Activated T-cell treated with anti-CD3 and anti-CD28 coated beads for 24 hours (primary cell): Measurements from ENCODE around the gene SAA1.
"Not testable (repeated sequence)": the region's sequence is repeated elsewhere in the genome, so short reads cannot be mapped to it uniquely, and the experiment has no call there.

ENCODE experiments used
- DNase-seq: peaks from one replicate; pipeline ENCODE4 v3.0.0-alpha.2; 2020; ENCODE audit warnings: low read depth

The SAA1 gene

DNA sequence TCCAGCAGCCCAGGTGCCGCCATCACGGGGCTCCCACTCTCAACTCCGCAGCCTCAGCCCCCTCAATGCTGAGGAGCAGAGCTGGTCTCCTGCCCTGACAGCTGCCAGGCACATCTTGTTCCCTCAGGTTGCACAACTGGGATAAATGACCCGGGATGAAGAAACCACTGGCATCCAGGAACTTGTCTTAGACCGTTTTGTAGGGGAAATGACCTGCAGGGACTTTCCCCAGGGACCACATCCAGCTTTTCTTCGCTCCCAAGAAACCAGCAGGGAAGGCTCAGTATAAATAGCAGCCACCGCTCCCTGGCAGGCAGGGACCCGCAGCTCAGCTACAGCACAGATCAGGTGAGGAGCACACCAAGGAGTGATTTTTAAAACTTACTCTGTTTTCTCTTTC is at the start of gene SAA1:
Gene SAA1, plus strand, starts transcription at position 316 of the 400 bp plus-strand sequence. CDS start 624 bp downstream, outside the sequence.
- DNase-seq: no peak

DNA sequence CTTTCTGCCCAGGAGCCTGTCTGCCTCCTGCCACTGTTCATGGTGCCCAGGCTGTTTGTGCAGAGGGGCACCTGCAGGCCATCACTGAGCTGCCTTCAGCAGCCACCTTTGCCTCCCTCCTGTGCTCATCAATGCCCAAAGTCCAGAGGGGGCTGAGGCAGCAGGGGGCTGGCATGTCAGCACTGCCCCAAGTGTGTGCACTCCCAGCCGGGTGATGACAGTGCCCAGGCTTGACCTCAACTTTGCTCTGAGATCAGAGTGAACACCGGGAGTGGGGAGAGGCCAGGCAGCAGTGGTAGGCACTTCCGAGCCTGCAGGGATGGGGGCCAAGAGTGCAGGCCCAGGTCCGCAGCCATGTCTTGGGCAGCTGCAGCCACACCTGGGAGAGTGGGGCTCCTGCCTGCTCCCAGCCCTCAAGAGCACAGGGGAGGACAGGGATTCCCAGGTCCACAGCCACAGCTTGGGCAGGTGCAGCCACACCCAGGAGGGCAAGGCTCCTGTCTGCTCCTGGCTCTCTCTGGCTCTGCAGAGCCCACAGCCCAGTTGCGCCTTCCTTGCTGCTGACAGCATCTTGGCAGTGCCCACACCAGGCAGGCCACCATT is 44.7 kb upstream of the SAA1 start:
- no peak for DNase-seq

DNA sequence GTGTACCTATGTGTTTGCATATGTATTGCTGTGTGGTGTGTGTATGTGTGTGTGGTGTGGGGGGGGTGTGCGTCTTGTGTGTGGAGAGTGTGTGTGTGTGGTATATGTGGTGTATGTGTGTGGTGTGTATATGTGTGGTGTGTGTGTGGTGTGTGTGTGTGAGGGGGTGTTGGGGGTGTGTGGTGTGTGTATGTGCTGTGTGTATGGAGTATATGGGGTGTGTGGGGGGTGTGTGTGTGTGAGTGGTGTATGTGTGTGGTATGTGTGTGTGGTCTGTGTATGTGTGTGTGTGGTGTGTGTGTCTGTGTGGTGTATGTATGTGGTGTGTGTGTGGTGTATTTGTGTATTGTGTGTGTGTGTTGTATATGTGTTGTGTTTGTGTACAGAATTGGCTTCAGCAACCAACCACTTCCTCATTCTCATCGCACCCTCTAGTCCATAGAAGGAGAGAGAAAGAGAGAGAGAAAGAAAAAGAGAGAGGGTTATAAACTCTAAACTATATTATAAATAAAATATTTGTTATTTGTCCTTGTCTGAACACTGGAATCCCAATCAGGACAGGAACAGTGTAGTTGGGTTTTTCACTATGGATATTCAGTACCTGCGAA is 43.1 kb upstream of the SAA1 start:
- no peak for DNase-seq

DNA sequence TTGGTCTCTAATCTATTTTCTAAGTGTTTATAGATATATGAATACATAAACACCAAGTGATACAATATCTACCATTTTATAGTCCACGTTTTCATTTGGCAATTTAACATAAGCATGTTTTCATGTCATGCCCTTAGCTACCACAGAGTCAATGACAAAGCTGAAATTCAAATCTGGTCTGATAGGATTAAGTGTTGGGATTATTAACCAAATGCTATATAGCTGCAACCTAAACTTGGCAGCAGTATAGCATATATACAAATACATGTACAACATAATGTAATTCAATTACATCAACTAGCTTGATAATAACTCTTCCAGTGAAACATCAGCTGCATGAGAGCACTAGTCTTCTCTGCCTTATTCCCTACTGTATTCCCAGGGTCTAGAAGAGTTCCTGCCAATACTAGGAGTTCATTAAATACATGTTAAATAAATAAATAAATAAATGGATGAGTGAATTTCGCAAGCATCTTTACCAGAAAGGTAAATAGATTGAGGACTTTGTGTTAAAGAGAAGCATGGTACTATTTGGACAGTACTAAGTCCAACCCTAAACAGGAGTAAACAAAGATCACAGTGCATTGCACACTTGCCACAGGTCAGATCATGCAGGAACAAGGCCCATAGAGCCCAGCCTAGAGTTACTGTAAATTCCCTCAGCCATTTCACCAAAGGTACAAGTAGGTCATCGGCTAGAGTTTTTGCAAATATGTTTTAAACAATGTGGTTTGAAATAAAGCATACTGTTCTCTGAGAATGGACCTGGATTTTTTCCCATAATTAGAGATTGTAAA is 42.3 kb upstream of the SAA1 start:
- DNase-seq: no peak

DNA sequence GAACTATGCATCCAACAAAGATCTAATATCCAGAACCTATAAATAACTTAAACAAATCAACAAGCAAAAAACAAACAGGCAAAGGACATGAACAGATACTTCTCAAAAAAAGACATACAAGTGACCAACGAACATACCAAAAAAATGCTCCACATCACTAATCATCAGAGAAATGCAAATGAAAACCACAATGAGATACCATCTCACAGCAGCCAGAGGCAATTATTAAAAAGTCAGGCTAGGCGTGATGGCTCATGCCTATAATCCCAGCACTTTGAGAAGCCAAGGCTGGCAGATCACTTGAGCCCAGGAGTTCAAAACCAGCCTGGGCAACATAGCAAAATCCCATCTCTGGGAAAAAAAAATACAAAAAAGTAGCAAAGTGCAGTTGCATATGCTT is 40.2 kb upstream of the SAA1 start:
- no peak for DNase-seq

DNA sequence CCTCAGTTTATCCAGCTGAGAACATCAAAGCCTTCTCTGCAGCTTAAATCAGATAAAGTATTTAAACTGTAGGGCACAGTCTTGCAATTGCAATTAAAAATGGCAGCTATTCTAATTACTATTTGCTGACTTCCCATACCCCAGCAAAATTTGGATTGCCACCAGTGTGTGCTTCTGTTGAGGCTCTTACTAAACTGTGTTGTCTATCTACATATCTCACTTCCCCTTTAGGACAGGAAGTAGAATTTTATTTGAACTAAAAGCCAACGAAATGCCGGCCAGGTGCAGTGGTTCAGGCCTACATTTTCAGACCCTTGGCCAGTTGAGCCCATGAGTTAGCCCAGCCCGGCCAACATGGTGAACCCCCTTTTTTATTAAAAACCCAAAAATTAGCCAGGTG is 36.6 kb upstream of the SAA1 start:
- no peak for DNase-seq

DNA sequence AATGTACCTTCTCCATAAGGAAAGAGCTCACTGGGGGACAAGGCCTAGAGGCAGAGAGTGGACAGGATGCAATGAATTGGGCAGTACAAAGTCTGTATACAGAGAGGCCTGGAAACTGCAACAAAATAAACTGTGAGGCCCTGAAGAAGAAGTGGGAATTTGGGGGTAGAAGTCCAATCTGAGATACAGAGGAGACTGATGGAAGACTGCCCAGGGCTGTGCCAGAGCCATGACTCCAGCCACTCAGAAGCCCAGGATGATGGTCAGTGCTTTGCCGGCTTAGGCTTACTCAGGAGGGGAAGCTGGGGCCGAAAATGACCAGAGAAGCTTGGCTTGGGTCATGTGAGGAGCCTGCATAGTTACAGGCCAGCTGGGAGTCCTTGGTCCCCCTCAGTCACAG is 35.2 kb upstream of the SAA1 start:
- no peak for DNase-seq

DNA sequence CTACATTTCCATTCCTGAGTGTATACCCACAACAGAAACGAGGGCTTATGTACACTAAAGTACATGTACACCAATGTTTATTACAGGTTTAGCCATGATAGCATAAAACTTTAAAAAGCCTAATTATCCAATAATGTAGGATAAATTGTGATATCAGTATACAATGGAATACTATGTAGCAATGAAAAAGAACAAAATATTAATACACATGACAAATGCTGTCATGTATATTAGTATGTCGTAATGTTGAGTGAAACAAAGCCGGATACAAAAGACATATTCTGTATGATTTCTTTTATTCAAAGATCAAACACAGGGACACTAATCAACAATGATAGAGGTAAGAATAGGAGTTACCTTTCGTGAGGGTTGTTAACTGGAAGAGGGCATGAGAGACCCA is 32.2 kb upstream of the SAA1 start:
- DNase-seq: no peak

DNA sequence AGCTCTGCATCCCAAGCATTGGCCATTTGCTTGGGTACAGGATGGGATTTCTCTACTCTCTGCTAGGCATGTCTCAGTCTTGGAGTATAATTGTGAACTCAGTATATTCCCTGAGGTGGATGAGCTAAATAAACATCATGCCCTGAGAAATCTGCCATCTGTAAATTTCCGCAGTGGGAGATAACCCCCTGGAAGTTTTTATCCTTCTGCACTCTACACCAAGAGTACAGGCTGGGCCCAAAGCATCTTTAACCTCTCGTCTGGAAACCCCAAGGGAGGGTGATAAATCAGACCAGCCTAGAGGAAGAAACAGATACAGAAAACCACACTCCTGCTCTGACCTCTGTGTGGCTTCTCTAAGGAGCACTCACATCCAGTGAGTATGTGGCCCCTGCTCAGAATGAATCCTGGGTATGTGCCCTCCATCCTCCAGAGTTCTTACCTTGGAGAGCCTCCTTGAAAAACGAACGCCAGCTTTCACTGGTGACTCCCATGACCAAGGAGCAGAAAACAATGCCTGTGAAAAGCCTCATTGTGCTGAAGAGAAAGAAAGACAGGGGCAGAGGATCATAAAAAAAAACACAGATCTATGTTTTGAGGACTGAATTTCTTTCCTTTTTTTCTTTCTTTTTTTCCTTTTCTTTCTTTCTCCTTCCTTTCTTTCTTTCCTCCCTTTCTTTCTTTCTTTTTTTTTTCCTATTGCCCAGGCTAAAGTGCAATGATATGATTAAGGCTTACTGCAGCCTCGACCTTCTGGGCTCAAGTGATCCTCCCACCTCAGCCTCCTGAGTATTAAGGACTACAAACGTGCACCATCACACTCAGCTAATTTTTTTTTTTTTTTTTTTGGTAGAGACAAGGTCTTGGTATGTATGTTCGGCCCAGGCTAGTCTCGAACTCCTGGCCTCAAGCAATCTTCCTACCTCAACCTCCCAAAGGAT is 30.4 kb upstream of the SAA1 start:
- DNase-seq: no peak

DNA sequence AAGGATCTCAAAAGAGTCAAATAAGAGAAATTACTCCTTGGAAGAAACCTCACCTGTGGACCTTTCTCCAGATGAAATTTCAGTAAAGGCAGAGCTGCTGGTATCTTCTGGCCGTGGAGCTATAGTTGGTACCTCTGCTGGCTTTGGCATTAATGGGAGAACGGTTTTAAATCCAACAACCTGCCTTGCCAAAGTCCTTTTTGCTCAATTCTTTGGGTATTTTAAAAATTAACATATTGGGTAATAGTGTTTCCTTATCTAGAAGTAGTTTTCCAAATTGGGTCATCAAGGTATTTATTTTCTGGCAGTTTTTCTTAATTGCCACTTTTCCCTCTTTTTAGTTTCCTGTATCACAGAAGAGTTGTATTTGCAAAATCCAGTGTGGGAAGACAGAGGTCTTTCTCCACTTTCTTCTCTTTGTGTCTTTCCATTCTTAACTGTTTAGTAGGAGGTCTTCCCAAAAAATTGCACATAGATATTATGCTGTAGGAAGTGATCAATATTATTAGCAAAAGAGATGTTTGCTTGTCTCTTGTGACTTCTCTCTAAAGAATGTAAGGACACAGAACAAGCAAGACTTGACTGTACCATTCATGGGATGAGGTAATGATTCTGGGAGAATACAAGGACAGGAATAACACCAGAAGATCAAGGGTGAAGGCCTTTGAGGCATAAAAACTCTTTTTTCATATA is 29.3 kb upstream of the SAA1 start, which contains the start of gene SAA4:
Gene SAA4, minus strand, starts transcription at position 139 of the 693 bp plus-strand sequence. CDS start 876 bp downstream, outside the sequence.
- DNase-seq: no peak

DNA sequence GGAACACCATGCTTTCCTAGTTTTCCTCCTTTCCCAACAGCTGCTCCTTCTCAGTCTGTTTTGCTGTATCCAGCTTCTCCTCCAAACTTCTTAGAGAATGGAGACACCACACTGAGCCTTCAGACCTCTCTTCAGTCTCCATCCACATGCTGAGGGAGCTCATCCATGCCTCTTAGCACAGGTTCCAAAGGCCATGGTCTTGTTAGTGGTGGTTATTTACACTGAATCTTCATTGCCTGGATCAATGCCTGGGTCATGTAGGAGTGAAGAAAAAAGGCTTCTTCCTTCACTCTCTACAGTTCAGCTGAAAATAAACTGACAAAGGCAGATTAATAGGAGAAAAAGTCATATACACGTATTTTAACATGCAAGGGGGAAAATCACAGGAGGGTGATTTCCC is 26.4 kb upstream of the SAA1 start:
- no peak for DNase-seq

DNA sequence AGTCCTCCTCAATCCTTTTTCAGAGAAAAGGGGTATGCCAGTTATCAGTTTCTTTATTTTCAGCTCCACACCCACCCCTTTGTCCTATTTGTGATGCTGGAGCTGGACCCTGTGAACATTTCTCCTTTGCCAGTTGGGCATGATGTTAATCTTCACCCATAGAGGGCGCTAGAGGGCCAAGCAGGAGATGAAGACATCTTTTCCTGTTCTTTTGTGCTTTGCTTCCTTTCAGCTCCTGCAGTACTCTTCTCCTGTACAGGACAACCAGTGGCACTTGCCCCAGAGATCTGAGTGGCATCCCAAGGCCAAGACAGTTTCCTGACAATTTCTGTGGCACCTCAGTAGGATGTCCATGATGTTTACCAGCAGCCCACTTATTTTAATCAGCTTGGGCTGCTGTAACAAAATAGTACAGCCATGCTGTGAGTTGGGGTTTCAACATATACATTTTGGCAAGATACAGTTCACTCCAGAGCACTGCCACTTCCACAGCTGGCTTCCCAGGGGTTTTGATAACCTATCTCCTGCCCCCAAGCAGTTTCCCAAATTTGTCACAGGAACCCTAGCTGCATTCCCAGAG is 22.2 kb upstream of the SAA1 start:
- DNase-seq: peak; percentile 45

DNA sequence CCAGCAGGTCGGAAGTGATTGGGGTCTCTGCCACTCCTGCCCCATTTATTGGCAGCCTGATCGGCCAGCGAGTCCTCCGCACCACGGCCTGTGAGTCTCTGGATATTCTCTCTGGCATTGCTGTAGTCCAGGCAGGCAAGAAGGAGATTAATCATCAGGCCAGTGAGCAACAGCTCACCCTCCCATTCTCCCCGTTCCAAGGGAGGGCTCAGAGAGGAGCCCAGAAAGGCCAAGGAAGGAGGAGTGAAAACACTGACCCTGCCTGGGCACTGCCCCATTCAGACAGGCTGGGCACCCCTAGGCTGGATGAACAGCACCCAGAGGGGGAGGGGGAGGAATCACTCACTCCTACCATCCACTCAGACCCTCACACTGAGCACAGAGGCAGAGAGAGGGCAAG is 20.7 kb upstream of the SAA1 start:
- DNase-seq: no peak

DNA sequence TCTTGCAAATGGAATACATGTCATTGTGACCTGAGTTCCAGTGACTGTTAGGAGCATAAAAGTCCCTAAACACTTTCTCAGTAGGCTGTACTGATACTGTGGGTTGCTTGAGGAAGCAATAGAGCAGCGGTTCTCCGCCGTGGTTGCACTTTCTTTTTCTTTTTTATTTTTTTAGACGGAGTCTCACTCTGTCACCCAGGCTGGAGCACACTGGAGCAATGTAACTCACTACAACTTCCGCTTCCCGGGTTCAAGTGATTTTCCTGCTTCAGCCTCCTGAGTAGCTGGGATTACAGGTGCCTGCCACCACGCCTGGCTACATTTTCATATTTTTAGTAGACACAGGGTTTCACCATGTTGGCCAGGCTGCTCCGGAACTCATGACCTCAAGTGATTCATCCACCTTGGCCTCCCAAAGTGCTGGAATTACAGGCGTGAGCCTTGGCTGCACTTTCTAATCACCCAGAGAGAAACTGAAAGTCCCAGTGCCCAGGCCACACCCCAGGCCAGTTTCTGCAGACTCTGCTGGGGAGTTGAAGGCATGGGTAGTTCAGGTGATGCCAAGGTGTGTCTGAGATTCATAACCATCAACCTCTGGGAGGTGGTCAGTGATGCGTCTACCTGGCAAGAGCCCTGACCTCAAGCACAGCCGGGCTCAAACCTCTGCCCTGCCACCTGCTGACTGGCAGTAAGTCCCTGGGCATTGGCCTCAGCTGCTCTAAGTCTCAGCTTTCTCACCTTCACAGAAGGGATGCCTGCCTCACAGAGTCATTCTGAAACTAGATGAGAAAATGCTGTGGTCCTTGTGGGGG is 19.5 kb upstream of the SAA1 start:
- DNase-seq: not testable (repeated sequence)

DNA sequence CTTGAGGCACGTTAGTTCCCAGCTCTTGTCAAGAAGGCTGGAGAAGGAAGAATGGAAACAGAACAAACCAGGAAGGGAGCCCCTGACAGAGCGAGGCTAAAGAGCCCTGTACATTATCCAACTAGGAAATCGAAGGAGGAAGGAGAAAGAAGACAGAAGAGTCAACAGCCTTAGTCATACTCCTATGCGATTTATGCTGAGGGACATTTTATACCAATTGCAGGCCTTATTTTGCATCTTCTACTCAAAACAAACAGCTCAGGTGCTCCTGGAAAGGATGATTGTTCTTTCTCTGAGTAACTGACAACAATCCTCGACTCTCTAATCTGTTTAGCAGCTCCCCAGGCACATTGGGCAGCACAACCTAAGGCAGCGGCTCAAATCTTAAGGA is 18.9 kb upstream of the SAA1 start:
- DNase-seq: not testable (repeated sequence)

DNA sequence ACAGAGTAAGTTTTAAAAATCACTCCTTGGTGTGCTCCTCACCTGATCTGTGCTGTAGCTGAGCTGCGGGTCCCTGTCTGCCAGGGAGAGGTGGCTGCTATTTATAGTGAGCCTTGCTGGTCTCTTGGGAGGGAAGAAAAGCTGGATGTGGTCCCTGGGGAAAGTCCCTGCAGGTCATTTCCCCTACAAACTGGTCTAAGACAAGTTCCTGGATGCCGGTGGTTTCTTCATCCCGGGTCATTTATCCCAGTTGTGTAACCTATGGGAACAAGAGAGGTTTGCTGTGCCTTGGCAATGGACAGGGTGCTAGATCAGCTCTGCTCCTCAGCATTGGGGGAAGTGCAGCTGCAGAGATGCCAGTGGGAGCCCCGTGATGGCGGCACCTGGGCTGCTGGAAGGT is 17.5 kb upstream of the SAA1 start, which contains the start of gene SAA2:
Gene SAA2, minus strand, starts transcription at position 108 of the 400 bp plus-strand sequence. CDS start 657 bp downstream, outside the sequence.
- no peak for DNase-seq

DNA sequence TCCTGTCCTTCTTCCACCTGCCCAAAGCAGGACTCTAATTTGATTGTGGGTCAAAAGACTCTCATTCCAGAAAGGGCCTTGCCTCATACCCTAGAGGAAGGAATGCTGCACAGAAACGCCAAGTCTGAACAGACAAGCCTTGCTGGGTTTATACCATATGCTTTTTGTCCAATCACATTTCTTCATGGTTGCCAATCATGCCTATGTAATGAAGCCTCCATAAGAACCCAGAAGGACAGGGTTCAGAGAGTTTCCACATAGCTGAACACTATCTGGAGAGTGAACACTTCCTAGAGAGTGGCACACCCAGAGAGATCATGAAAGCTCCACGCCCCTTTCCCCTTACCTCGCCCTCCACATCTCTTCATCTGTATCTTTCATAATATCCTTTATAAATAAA is 12.8 kb upstream of the SAA1 start:
- no peak for DNase-seq

DNA sequence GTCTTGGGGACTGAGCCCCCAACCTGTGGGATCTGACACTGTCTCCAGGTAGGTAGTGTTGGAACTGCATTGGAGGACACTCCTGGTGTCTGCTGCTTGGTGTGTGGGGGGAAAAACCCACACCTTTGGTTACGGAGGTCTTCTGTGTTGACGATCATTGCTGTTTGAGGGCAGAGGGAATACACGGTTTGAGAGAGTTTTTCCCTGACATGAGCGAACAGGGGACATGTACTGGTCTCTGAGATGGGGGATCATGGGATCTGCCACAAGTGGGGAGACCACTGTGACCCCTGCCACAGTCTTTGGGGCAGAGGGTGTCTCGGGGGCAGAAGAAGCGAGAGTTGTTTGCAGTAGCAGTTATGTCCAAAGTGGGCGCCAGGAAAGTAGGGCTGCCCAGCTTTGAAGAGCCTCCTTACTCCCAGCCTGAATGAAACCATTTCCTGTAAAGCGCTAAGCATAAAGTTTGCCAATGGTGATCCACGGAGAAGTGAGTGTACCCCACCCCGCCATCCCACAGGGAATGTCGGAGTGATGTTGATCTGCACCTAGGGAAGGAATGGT is 12.2 kb upstream of the SAA1 start:
- no peak for DNase-seq

DNA sequence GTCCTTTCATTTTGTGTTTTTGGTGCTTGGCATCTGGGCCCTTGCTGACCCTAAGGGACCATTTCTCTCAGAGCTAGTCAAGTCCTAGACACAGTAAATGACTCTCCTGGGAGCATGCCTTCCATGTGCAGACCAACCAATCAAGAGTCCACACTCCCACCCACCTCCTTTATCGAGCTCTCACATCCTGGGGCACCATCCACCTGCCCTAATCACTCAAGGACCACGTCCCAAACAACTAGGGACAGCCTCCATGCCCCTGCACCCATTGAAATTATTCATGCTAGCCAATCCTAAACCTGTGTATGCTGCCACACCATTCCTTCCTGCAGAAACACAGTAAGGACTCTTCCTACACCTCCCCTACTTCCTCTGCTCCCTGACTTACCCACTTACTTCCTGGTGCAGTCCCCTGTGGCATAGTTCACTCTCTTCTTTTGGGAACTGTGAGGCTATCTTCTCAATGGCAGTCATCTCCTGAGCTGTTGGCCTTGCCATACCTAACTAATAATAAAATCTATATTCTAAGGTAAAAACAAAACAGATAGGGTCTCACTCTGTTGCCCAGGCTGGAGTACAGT is 11.2 kb upstream of the SAA1 start:
- DNase-seq: no peak
